RWPE1 (cell line): ENCODE data around the gene XPNPEP2.
"Not testable (repeated sequence)": the region's sequence is repeated elsewhere in the genome, so short reads cannot be mapped to it uniquely, and the experiment has no call there.

ENCODE experiments used
- CTCF ChIA-PET: fragments of 350-600 bp; sonication (Branson Sonifier 250); formaldehyde crosslinking; extraction: SDS; loops from one replicate; lab custom pipeline; 2021; lab: Yijun Ruan, JAX
- POLR2A ChIA-PET: fragments of 400-600 bp; formaldehyde crosslinking; extraction: SDS; loops from one replicate; lab custom pipeline; 2020; ENCODE audit warnings: antibody characterized with exemption; ENCODE audit not compliant: low non-redundant PET; lab: Yijun Ruan, JAX
- DNase-seq: peaks from one replicate; pipeline ENCODE4 v3.0.0; 2012; ENCODE audit warnings: low spot score
- H3K27ac ChIP-seq: fragments of 450-650 bp; 2 replicates; pipeline ENCODE4 v1.5.1; 2017
- TF ChIP-seq, protein P1 (sequence below): fragments of 450-650 bp; conservative IDR thresholded peaks from 2 replicates; pipeline ENCODE4 v1.5.1; 2017; ENCODE audit warnings: low read depth, mild to moderate bottlenecking

Gene XPNPEP2

GRCh38 chrX:129732857-129733256, 5.9 kb upstream of the XPNPEP2 start:
- TF ChIP-seq, protein P1, sequence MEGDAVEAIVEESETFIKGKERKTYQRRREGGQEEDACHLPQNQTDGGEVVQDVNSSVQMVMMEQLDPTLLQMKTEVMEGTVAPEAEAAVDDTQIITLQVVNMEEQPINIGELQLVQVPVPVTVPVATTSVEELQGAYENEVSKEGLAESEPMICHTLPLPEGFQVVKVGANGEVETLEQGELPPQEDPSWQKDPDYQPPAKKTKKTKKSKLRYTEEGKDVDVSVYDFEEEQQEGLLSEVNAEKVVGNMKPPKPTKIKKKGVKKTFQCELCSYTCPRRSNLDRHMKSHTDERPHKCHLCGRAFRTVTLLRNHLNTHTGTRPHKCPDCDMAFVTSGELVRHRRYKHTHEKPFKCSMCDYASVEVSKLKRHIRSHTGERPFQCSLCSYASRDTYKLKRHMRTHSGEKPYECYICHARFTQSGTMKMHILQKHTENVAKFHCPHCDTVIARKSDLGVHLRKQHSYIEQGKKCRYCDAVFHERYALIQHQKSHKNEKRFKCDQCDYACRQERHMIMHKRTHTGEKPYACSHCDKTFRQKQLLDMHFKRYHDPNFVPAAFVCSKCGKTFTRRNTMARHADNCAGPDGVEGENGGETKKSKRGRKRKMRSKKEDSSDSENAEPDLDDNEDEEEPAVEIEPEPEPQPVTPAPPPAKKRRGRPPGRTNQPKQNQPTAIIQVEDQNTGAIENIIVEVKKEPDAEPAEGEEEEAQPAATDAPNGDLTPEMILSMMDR: no peak
- no peak for DNase-seq
- ChIA-PET POLR2A (no interaction called here), CTCF (no interaction called here)
- no peak overlapping the region for H3K27ac ChIP-seq

- ChIA-PET POLR2A (no interaction called here), CTCF (no interaction called here)
- no peak overlapping the region for H3K27ac ChIP-seq
- TF ChIP-seq, protein P1: no peak
- no peak for DNase-seq
Observed at GRCh38 chrX:129733335-129733734, 5.4 kb upstream of the XPNPEP2 start.

GRCh38 chrX:129736491-129736890, 2.3 kb upstream of the XPNPEP2 start:
- H3K27ac ChIP-seq: no peak overlapping the region
- POLR2A ChIA-PET: no interaction called here
- DNase-seq: no peak
- TF ChIP-seq, protein P1: no peak
- CTCF ChIA-PET: interaction anchor here (1.9 kb wide), 1 partner anchor 10 kb away, joined by 11 read pairs; no protein-coding TSS in a partner anchor

GRCh38 chrX:129737916-129738315, 863 bp upstream of the XPNPEP2 start:
- ChIA-PET POLR2A (no interaction called here), CTCF (interaction anchor here (0.7 kb wide), 1 partner anchor 33 kb away, joined by 3 read pairs; no protein-coding TSS in a partner anchor)
- H3K27ac ChIP-seq: no peak overlapping the region
- TF ChIP-seq, protein P1: no peak
- peak; percentile 27 for DNase-seq

DNA sequence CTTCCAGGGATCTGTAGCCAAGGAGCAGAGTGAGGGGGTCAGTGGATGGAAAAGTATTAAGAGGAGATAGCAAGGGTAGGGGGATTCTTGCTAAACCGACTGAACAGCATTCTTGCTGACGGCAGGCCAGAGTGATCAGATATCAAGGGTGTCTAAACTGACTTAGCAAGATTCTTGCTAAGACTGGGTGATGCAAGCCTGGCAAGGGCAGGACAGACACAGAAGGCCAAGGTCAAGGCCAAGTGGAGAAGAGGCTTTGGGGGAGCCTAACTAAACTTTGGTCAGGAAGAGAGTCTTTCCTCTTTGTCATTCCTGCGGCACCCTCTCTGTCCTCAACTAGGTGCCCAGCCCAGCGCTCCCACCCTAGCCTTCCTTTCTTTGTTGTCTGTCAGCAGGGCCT, 799 bp downstream of the XPNPEP2 start:
- ChIA-PET CTCF (no interaction called here), POLR2A (no interaction called here)
- TF ChIP-seq, protein P1: no peak
- no peak overlapping the region for H3K27ac ChIP-seq
- no peak for DNase-seq

DNA sequence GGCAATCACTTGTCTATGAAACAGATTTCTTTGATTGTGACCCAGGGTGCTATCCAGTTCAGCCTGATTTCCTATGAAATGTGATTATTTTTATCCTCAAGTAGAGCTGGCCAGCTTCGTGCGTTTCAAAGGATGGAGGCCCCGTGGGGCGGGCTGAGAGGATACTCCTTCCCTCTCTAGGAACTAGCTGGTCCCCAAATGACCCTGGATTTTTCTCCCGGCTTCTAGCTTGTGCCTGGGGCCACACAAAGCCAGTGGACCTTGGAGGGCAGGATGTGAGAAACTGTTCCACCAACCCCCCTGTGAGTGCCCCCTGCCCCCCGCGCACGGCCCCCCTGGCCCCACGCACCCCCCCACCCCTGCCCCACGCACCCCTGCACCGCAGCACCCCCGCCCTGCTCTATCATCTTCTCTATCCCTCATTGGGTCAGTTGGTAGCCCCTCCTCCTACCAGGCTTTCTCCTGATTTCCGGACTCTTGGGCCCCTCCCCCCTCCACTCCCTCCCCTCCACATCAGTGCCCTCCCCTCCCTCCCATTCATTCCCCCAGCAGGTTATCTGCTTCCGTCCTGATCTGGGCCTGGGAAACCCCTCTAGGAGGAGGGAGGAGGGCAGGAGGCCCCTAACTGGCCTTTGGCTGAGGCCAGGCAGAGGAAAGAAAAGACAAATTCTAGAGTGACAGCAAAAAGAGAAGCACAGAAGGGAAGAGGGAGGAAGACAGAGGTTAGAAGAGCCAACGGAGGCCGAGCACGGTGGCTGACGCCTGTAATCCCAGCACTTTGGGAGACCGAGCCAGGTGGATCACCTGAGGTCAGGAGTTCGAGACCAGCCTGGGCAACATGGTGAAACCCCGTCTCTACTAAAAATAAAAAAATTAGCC, 3.3 kb downstream of the XPNPEP2 start:
- no peak for DNase-seq
- ChIA-PET POLR2A (no interaction called here), CTCF (interaction anchor here (0.6 kb wide), 1 partner anchor 327 kb away, joined by 3 read pairs; no protein-coding TSS in a partner anchor)
- TF ChIP-seq, protein P1: no peak
- no peak overlapping the region for H3K27ac ChIP-seq

DNA sequence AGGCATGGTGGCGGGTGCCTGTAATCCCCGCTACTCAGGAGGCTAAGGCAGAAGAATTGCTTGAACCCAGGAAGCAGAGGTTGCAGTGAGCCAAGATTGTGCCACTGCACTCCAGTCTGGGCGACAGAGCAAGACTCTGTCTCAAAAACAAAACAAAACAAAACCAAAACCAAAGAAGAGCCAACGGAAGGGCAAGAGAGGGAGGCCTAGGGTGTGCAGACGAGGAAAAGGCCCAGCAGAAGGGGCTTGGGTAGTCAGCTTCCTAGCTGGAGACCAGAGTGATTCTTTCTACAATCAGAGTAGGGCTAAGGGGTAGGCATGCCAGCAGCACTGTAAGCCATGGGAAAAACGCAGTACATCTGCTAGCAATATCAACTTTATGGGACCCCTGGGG, 4.0 kb downstream of the XPNPEP2 start:
- CTCF ChIA-PET, DNase-seq, H3K27ac ChIP-seq, POLR2A ChIA-PET: not testable (repeated sequence)
